Vagina (tissue), 2 donors: ENCODE data around the gene C17orf75.

ENCODE experiments used
- POLR2A ChIP-seq, 2 donors: fragments of 450-650 bp; IDR thresholded peaks; one replicate each; pipeline ENCODE4 v1.6.1; 2017; ENCODE audit warnings: antibody characterized with exemption in 2 of 2, mild to moderate bottlenecking in 2 of 2, moderate library complexity in 2 of 2
- POLR2AphosphoS5 ChIP-seq, 2 donors: sonication (generic); formaldehyde crosslinking; IDR thresholded peaks; one replicate each; pipeline ENCODE4 v1.9.0; 2017; ENCODE audit warnings: antibody characterized with exemption in 2 of 2, mild to moderate bottlenecking in 2 of 2, low read depth in 1 of 2; ENCODE audit not compliant: insufficient read depth in 1 of 2
- TF ChIP-seq, protein P1 (sequence below), 3 experiments: fragments of 450-650 bp in 2 of 3; fragments of 200-600 bp in 1 of 3; sonication (generic) in 1 of 3; IDR thresholded peaks; one replicate each; pipeline ENCODE4 v1.5.1; 2017 to 2019; ENCODE audit warnings: antibody characterized with exemption in 3 of 3, mild to moderate bottlenecking in 2 of 3, moderate library complexity in 2 of 3

DNA sequence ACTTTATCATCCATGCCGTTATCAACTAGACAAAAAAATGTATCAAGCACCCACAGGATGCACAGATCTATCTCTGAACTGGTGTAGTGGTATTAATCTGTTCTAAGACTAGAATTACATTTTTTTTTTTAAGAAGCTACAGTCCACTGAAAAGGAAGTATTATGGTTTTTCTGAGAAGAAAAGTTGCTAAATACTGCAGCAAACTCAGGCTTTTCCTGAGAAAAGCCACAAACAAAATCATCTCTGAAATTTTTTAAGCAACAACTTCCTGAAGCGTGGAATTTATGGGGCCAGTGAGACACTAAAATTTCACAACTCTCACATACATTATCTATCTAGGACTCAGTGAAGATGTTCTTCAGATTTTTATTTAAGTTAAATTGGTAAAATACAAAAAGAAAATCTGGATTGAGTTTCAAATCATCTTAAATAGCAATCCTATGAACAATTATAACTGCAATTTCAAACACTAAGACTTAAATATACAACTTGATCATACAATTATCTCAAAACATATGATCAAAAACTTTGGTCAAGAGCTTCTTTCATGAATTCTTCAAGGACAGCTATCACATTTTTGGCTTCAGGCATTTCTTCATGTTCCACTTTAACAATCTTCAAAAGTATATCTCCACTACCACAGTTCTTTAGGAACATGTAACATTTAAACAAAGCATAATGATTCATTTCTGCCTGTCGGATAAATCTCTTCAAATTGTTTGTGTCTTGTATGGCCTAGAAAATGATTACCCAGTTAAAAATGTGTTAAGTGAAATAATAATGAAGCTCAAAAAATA is 10.5 kb downstream of the C17orf75 start:
- TF ChIP-seq, protein P1, sequence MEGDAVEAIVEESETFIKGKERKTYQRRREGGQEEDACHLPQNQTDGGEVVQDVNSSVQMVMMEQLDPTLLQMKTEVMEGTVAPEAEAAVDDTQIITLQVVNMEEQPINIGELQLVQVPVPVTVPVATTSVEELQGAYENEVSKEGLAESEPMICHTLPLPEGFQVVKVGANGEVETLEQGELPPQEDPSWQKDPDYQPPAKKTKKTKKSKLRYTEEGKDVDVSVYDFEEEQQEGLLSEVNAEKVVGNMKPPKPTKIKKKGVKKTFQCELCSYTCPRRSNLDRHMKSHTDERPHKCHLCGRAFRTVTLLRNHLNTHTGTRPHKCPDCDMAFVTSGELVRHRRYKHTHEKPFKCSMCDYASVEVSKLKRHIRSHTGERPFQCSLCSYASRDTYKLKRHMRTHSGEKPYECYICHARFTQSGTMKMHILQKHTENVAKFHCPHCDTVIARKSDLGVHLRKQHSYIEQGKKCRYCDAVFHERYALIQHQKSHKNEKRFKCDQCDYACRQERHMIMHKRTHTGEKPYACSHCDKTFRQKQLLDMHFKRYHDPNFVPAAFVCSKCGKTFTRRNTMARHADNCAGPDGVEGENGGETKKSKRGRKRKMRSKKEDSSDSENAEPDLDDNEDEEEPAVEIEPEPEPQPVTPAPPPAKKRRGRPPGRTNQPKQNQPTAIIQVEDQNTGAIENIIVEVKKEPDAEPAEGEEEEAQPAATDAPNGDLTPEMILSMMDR (IDR thresholded peaks at IDR 0.05), result no peak
- TF ChIP-seq POLR2A (IDR thresholded peaks at IDR 0.05) (no peak), POLR2AphosphoS5 (IDR thresholded peaks at IDR 0.05; ENCODE audit: insufficient read depth in 1 of 2, low read depth in 1 of 2) (no peak)
